ENCODE data around the gene SYAP1.

- TF ChIP-seq CTCF (IDR thresholded peaks at IDR 0.05): no peak
- TF ChIP-seq POLR2A (IDR thresholded peaks at IDR 0.05): no peak
Measured at GRCh38 chrX:16756724-16757123, 37.3 kb downstream of the SYAP1 start.

Data from upper lobe of left lung (tissue), 4 donors.